Activated CD8-positive, alpha-beta T cell treated with anti-CD3 and anti-CD28 coated beads for 36 hours (primary cell): ENCODE measurements around the gene PCGF5. TPM values are rescaled to one million over a fixed set of nuclear protein-coding genes. Genes with fewer than 3 reads are reported as not detected.

ENCODE experiments used
- ATAC-seq: fragments of 200-7000 bp; cut with Tn5 transposase; one replicate; pipeline ENCODE4 v1.10.0; 2021; ENCODE audit warnings: mild to moderate bottlenecking, moderate library complexity
- CTCF ChIA-PET: fragments of 350-600 bp; sonication (Branson Sonifier 250); formaldehyde crosslinking; loops from one replicate; lab custom pipeline; 2021; ENCODE audit warnings: antibody characterized with exemption; lab: Charles Lee
- POLR2A ChIA-PET: fragments of 350-600 bp; sonication (Branson Sonifier 250); formaldehyde crosslinking; loops from one replicate; lab custom pipeline; 2021; ENCODE audit warnings: antibody characterized with exemption; lab: Charles Lee
- DNase-seq: peaks from one replicate; pipeline ENCODE4 v3.0.0-alpha.2; 2020
- H3K27ac Mint-ChIP-seq: one replicate; pipeline ENCODE4 v1.8.0; 2021; ENCODE audit warnings: mild to moderate bottlenecking, mixed read lengths
- H3K27me3 Mint-ChIP-seq: one replicate; pipeline ENCODE4 v1.8.0; 2021; ENCODE audit warnings: mixed read lengths
- H3K36me3 Mint-ChIP-seq: one replicate; pipeline ENCODE4 v1.8.0; 2021; ENCODE audit warnings: low read depth, mixed read lengths
- H3K4me1 Mint-ChIP-seq: one replicate; pipeline ENCODE4 v1.8.0; 2021; ENCODE audit warnings: low read depth, mixed read lengths
- H3K4me3 Mint-ChIP-seq: one replicate; pipeline ENCODE4 v1.8.0; 2021; ENCODE audit warnings: mild to moderate bottlenecking, moderate library complexity, mixed read lengths
- H3K9me3 Mint-ChIP-seq: one replicate; pipeline ENCODE4 v1.8.0; 2021; ENCODE audit warnings: mixed read lengths
- intact Hi-C: fragments of 100-400 bp; cut with micrococcal nuclease; formaldehyde crosslinking; loops from one replicate; pipeline ENCODE4 v1.10.0; 2022
- total RNA-seq, 2 experiments: library from RNA; stranded (reverse); gene quantifications; one replicate each; pipeline ENCODE4 v1.2.3, GENCODE V29; 2021
- TF ChIP-seq, protein P1 (sequence below): fragments of 200-600 bp; IDR thresholded peaks from one replicate; pipeline ENCODE4 v1.8.0; 2022; ENCODE audit warnings: antibody characterized with exemption, mild to moderate bottlenecking

PCGF5 gene
- total RNA-seq, 2 experiments from 2014 or later, result 34.8 to 36.9 TPM

DNA sequence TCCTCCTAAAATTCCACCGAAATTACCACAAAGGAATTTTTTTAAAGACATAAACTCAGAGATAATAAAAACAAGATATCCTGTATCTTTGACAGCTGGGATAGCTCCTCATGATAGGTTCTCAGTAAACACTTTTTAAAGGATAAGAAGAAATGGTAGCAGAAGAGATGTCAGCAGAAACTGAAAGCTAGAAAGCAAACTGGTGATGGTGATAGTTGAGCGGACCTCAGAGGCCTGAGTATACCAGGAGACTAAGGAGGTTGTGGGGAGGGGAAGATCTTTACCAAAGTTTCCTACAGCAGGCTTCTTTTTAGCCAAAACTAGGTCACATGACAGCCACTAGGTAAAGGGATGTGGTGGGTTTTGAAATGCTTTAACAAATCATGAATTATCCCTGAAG, 22.5 kb downstream of the PCGF5 start:
- peak; percentile 65 for ATAC-seq
- no peak overlapping the region for H3K4me3 Mint-ChIP-seq
- no peaks in the 10 kb centered on the region for H3K9me3 Mint-ChIP-seq
- H3K27ac Mint-ChIP-seq, result peak overlapping the region; percentile 44
- DNase-seq, result peak; percentile 11
- H3K36me3 Mint-ChIP-seq, result peaks cover 4% of the 10 kb centered on the region
- POLR2A ChIA-PET, result no interaction called here
- CTCF ChIA-PET, result interaction anchor here (1.6 to 3.1 kb wide), 3 partner anchors 8 to 236 kb away, joined by 4 to 15 read pairs (median 6); no protein-coding TSS in a partner anchor
- peaks cover 17% of the 10 kb centered on the region for H3K4me1 Mint-ChIP-seq
- TF ChIP-seq, protein P1, sequence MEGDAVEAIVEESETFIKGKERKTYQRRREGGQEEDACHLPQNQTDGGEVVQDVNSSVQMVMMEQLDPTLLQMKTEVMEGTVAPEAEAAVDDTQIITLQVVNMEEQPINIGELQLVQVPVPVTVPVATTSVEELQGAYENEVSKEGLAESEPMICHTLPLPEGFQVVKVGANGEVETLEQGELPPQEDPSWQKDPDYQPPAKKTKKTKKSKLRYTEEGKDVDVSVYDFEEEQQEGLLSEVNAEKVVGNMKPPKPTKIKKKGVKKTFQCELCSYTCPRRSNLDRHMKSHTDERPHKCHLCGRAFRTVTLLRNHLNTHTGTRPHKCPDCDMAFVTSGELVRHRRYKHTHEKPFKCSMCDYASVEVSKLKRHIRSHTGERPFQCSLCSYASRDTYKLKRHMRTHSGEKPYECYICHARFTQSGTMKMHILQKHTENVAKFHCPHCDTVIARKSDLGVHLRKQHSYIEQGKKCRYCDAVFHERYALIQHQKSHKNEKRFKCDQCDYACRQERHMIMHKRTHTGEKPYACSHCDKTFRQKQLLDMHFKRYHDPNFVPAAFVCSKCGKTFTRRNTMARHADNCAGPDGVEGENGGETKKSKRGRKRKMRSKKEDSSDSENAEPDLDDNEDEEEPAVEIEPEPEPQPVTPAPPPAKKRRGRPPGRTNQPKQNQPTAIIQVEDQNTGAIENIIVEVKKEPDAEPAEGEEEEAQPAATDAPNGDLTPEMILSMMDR, result no peak
- intact Hi-C loops, result loop anchor here (2.0 kb wide), 1 partner anchor 48 kb away; no protein-coding TSS in a partner anchor
- H3K27me3 Mint-ChIP-seq, result no peaks in the 10 kb centered on the region

DNA sequence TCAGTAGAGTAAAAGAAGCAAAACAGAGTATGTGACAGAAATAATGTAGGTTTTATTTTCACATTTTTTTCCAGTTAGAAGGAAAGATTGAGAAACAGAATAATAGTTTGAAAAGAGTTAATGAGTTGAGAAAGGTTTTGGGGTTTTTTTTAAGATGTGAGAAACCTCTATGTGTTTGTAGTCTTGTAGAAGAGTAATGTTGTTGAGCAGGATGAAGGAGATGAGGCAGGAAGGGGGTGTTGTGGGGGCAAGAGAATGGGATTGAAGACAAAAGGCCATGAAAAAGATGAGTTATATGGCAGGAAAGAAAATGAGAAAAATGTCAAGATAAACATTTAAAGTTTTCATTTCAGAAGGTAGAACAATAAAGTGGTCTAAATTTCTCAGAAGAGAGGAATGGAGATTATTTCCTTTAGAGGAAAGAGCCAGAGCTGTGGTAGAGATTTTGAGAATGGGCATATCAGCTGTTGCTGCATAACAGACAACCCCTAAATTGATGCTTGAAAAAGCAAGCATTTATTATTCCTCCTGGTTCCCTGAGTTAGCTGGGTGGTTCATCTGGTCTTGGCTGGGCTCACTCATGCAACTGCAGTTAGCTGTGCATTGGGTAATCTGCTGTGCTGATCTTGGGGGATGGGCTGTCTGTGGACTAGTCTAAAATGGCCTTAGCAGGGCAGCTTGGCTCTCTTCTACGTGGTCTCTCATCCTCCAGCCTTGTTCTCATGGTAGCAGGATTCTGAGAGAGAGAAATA, 27.1 kb downstream of the PCGF5 start:
- ATAC-seq (peak; percentile 22), DNase-seq (no peak)
- CTCF ChIA-PET, result interaction anchor here (0.7 to 7.8 kb wide), 6 partner anchors 85 to 336 kb away, joined by 3 to 184 read pairs (median 17); no protein-coding TSS in a partner anchor
- Mint-ChIP-seq H3K27ac (peak overlapping the region; percentile 28), H3K36me3 (peaks cover 11% of the 10 kb centered on the region), H3K9me3 (no peaks in the 10 kb centered on the region), H3K4me1 (peaks cover 11% of the 10 kb centered on the region), H3K4me3 (no peak overlapping the region), H3K27me3 (no peaks in the 10 kb centered on the region)
- TF ChIP-seq, protein P1, result no peak
- POLR2A ChIA-PET, result interaction anchor here (0.6 to 1.6 kb wide), 3 partner anchors 9 to 85 kb away, joined by 3 to 4 read pairs (median 3); no protein-coding TSS in a partner anchor
- intact Hi-C loops, result loop anchor here (5.0 kb wide), 1 partner anchor 85 kb away; no protein-coding TSS in a partner anchor

DNA sequence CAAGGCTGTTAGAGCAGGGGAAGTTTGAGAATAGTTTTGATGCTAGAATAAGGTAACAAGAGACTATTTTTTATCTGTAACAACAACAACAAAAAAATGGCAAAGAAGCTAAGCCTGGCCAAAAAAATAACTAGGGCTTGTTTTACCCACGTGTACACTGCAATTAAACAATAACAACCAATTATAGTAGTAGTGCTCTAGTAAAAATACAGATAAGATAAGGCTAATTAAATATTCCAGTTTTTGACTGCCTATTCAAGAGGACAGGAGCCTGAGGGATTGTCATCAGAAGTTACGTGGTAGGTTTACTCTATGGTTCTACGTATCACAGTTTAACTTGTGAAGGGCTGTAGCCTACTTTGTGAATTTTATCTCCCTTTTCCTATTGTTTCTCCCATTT, 29.2 kb downstream of the PCGF5 start:
- TF ChIP-seq, protein P1, result no peak
- Mint-ChIP-seq H3K27me3 (no peaks in the 10 kb centered on the region), H3K4me1 (peaks cover 4% of the 10 kb centered on the region), H3K9me3 (no peaks in the 10 kb centered on the region), H3K27ac (no peak overlapping the region), H3K4me3 (no peak overlapping the region), H3K36me3 (peaks cover 27% of the 10 kb centered on the region)
- ChIA-PET CTCF (interaction anchor here (0.8 to 7.8 kb wide), 22 partner anchors 7 to 445 kb away, joined by 3 to 184 read pairs (median 6); partner anchors contain the start of genes PCGF5 and RPP30), POLR2A (interaction anchor here (1.3 to 2.1 kb wide), 2 partner anchors 86 to 243 kb away, joined by 3 to 11 read pairs; no protein-coding TSS in a partner anchor)
- ATAC-seq, result no peak
- DNase-seq, result no peak
- intact Hi-C loops, result loop anchor here (2.0 to 5.0 kb wide), 4 partner anchors 87 to 337 kb away; no protein-coding TSS in a partner anchor

DNA sequence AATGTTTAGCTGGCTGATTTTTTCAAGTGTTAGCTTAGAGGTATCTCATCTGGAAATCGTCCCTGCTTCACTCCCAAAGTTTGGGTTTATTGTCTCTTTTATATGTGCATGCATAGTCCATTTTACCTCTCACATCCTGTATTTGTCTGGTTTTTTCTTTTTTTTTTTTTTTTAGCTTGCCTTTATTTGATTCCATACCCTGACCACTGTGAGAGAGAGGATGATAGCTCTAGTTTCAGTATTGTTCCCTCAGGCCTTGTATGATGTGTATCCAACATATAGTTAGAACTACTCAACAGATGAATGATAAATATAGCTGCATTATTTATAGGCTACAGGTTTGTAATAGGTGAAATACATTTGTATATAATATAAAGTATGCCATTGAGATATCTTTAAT, 29.9 kb downstream of the PCGF5 start:
- H3K4me1 Mint-ChIP-seq, result peaks cover 4% of the 10 kb centered on the region
- no peaks in the 10 kb centered on the region for H3K27me3 Mint-ChIP-seq
- CTCF ChIA-PET, result interaction anchor here (0.6 to 7.8 kb wide), 43 partner anchors 8 to 1020 kb away, joined by 3 to 184 read pairs (median 5); partner anchors contain the start of genes PCGF5 and RPP30
- DNase-seq (no peak), ATAC-seq (no peak)
- TF ChIP-seq, protein P1, result no peak
- H3K27ac Mint-ChIP-seq, result no peak overlapping the region
- no peak overlapping the region for H3K4me3 Mint-ChIP-seq
- no peaks in the 10 kb centered on the region for H3K9me3 Mint-ChIP-seq
- H3K36me3 Mint-ChIP-seq, result peaks cover 32% of the 10 kb centered on the region
- POLR2A ChIA-PET, result interaction anchor here (1.3 to 2.1 kb wide), 3 partner anchors 86 to 244 kb away, joined by 3 to 11 read pairs (median 9); no protein-coding TSS in a partner anchor
- intact Hi-C loops, result loop anchor here (2.0 to 5.0 kb wide), 3 partner anchors 162 to 338 kb away; no protein-coding TSS in a partner anchor
